K562 (cell line): ENCODE data around the gene SELENOF. TPM values are rescaled to one million over a fixed set of nuclear protein-coding genes. Genes with fewer than 3 reads are reported as not detected.

ENCODE experiments used
- ATAC-seq: fragments of 200-7000 bp; cut with Tn5 transposase; 3 replicates; pipeline ENCODE4 v1.9.1; 2020; ENCODE audit warnings: moderate library complexity
- BruUV-seq: library from RNA; stranded (reverse); fragments of 400-500 nt; replicated peaks from 2 replicates; lab custom pipeline; 2021; lab: Mats Ljungman, UMichigan
- CTCF ChIA-PET: fragments of 300-600 bp; formaldehyde crosslinking; extraction: SDS; loops from one replicate; lab custom pipeline; 2021; ENCODE audit warnings: low intra/inter-chr PET ratio; lab: Yijun Ruan, JAX
- POLR2A ChIA-PET: fragments of 300-600, 350-650 bp; sonication (Branson Sonifier 250); formaldehyde crosslinking; extraction: SDS; loops from one replicate; lab custom pipeline; 2021; ENCODE audit warnings: antibody characterized with exemption, inconsistent platforms; lab: Yijun Ruan, JAX
- DNase-seq, 4 experiments: peaks; one replicate each; pipeline versions ENCODE4 v3.0.0 to v3.0.0-alpha.2; 2011 to 2018; ENCODE audit warnings: low spot score in 3 of 4, mixed read lengths in 3 of 4; ENCODE audit errors: extremely low read depth in 1 of 4
- FAIRE-seq: peaks from 2 replicates; lab custom pipeline; 2011; peaks lifted over from hg19 to GRCh38; lab: Jason Lieb, UNC
- H2AFZ ChIP-seq: 2 replicates; pipeline ENCODE4 v1.6.0; 2011; ENCODE audit warnings: low read depth, low read length, control low read depth, inconsistent platforms
- H3K27ac ChIP-seq: fragments of 200-600 bp; 3 replicates; pipeline ENCODE4 v1.8.0; 2011; ENCODE audit warnings: low read depth, mild to moderate bottlenecking, control low read depth, inconsistent platforms, low read length, moderate library complexity, mixed read lengths; ENCODE audit errors: extremely low read depth
- H3K27me3 ChIP-seq, 2 experiments: fragments of 300-600 bp in 1 of 2; 2 replicates in 1 of 2; 3 replicates in 1 of 2; pipeline versions ENCODE4 v1.6.0 to v1.8.0; 2011; ENCODE audit warnings: inconsistent platforms in 2 of 2, low read length in 2 of 2, mild to moderate bottlenecking in 1 of 2, mixed read lengths in 1 of 2, moderate library complexity in 1 of 2; ENCODE audit not compliant: control insufficient read depth in 2 of 2, insufficient read depth in 2 of 2
- H3K36me3 ChIP-seq: fragments of 300-600 bp; 3 replicates; pipeline ENCODE4 v1.8.0; 2011; ENCODE audit warnings: mild to moderate bottlenecking, low read length, inconsistent platforms; ENCODE audit not compliant: control insufficient read depth, insufficient read depth
- H3K4me1 ChIP-seq, 2 experiments: fragments of 200-600 bp in 1 of 2; replicated peaks in 1 of 2; 2 replicates in 1 of 2; 3 replicates in 1 of 2; pipeline versions ENCODE4 v1.5.1 to v1.8.0; 2011; ENCODE audit warnings: inconsistent platforms in 2 of 2, low read length in 2 of 2, mild to moderate bottlenecking in 1 of 2, mixed read lengths in 1 of 2, moderate library complexity in 1 of 2; ENCODE audit not compliant: control insufficient read depth in 2 of 2, insufficient read depth in 2 of 2
- H3K4me2 ChIP-seq: 2 replicates; pipeline ENCODE4 v1.6.1; 2011; ENCODE audit warnings: low read length, control low read depth, inconsistent platforms, mixed read lengths; ENCODE audit not compliant: insufficient read depth
- H3K4me3 ChIP-seq: fragments of 200-600 bp; sonication (generic), shearing (Covaris generic); 2 replicates; pipeline ENCODE4 v1.5.1; 2016; ENCODE audit warnings: control low read depth, inconsistent platforms
- H3K79me2 ChIP-seq: fragments of 200-600 bp; 3 replicates; pipeline ENCODE4 v1.8.0; 2011; ENCODE audit warnings: low read length, inconsistent platforms; ENCODE audit not compliant: control insufficient read depth, insufficient read depth
- H3K9ac ChIP-seq, 2 experiments: 2 replicates each; pipeline versions ENCODE4 v1.6.0 to v1.6.1; 2011; ENCODE audit warnings: low read depth in 2 of 2, low read length in 2 of 2, control low read depth in 1 of 2, inconsistent platforms in 1 of 2, mild to moderate bottlenecking in 1 of 2, mixed read lengths in 1 of 2; ENCODE audit not compliant: insufficient read depth in 1 of 2
- H3K9me1 ChIP-seq: one replicate; pipeline ENCODE4 v1.6.0; 2011; ENCODE audit warnings: inconsistent platforms, mild to moderate bottlenecking, low read length, moderate library complexity; ENCODE audit not compliant: control insufficient read depth, insufficient read depth
- H3K9me3 ChIP-seq: replicated peaks from 2 replicates; pipeline ENCODE4 v1.5.1; 2011; ENCODE audit warnings: low read depth, low read length, inconsistent platforms; ENCODE audit not compliant: control insufficient read depth, insufficient read depth
- H4K20me1 ChIP-seq: replicated peaks from 2 replicates; pipeline ENCODE4 v1.6.1; 2011; ENCODE audit warnings: low read length, inconsistent platforms, mixed read lengths; ENCODE audit not compliant: control insufficient read depth, insufficient read depth
- CBX1 ChIP-seq: sonication (generic); IDR thresholded peaks from 2 replicates; pipeline ENCODE4 v1.6.1; 2016; ENCODE audit warnings: antibody characterized with exemption, low read depth, mild to moderate bottlenecking
- CGGBP1 ChIP-seq: fragments of 250-450 bp; sonication (Bioruptor Pico); IDR thresholded peaks from 2 replicates; pipeline ENCODE4 v1.9.0; 2021; ENCODE audit warnings: mild to moderate bottlenecking
- CREBBP ChIP-seq: IDR thresholded peaks from one replicate; pipeline ENCODE4 v1.6.1; 2012; ENCODE audit warnings: low read depth, mild to moderate bottlenecking, control low read depth, inconsistent platforms, low read length
- CTCFL ChIP-seq: IDR thresholded peaks from 2 replicates; pipeline ENCODE4 v1.6.1; 2011; ENCODE audit warnings: borderline replicate concordance, low read depth, mild to moderate bottlenecking, moderate library complexity, low read length; ENCODE audit not compliant: insufficient read depth, poor library complexity, severe bottlenecking
- EHMT2 ChIP-seq: fragments of 450-650 bp; IDR thresholded peaks from 2 replicates; pipeline ENCODE4 v1.6.1; 2018; ENCODE audit warnings: antibody characterized with exemption
- HIVEP1 ChIP-seq: fragments of 250-450 bp; sonication (Bioruptor Pico); IDR thresholded peaks from 2 replicates; pipeline ENCODE4 v1.4.0; 2020; ENCODE audit warnings: mild to moderate bottlenecking
- MTA1 ChIP-seq: fragments of 450-650 bp; IDR thresholded peaks from 2 replicates; pipeline ENCODE4 v1.6.1; 2017; ENCODE audit warnings: borderline replicate concordance
- RB1 ChIP-seq: fragments of 450-650 bp; IDR thresholded peaks from 2 replicates; pipeline ENCODE4 v1.6.1; 2017; ENCODE audit warnings: low read depth, mild to moderate bottlenecking
- RFX7 ChIP-seq: fragments of 250-450 bp; sonication (Bioruptor Pico); IDR thresholded peaks from 2 replicates; pipeline ENCODE4 v1.5.1; 2021; ENCODE audit warnings: mild to moderate bottlenecking
- TEAD4 ChIP-seq, 2 experiments: sonication (generic) in 1 of 2; formaldehyde crosslinking in 1 of 2; IDR thresholded peaks; 2 replicates each; pipeline versions ENCODE4 v1.6.1 to v1.8.0; 2012 to 2022; ENCODE audit warnings: borderline replicate concordance in 1 of 2, inconsistent platforms in 1 of 2, low read length in 1 of 2, mild to moderate bottlenecking in 1 of 2, missing genetic modification reagents in 1 of 2
- ZNF217 ChIP-seq: sonication (generic); formaldehyde crosslinking; IDR thresholded peaks from 2 replicates; pipeline ENCODE4 v1.8.0; 2022; ENCODE audit warnings: mild to moderate bottlenecking, missing genetic modification reagents
- WGBS: fragments of 100-300 bp; shearing (Covaris generic); methylation state at CpG from one replicate; pipeline ENCODE4 v1.1.6; 2016; ENCODE audit warnings: low coverage, mixed read lengths; ENCODE audit not compliant: insufficient coverage; ENCODE audit errors: missing lambda C conversion rate; 5-methylcytosine and 5-hydroxymethylcytosine counted together
- in situ Hi-C: fragments of 300-500 bp; cut with MboI; formaldehyde crosslinking; loops from 4 replicates; pipeline ENCODE4 v1.15.0; 2018; ENCODE audit warnings: inconsistent platforms, mixed read lengths
- intact Hi-C: fragments of 100-400 bp; cut with micrococcal nuclease; formaldehyde crosslinking; loops from 2 replicates; pipeline ENCODE4 v1.14.2; 2022
- polyA plus RNA-seq, 8 experiments: library from polyadenylated mRNA; depleted of rRNA in 4 of 8; stranded (reverse) in 5 of 8; unstranded in 3 of 8; fragments of >200 nt; fragmentation: Nextera tagmentation in 2 of 8; fragmentation: Illumina TruSeq in 1 of 8; extraction: Ambion mirVana in 2 of 8; extraction: Trizol in 1 of 8; gene quantifications; 2 replicates each; pipeline versions ENCODE4 v1.2.1 to v1.2.3, GENCODE V29; 2011 to 2014; ENCODE audit warnings: inconsistent platforms in 1 of 8, missing spikeins in 1 of 8
- total RNA-seq, 7 experiments: library from RNA; depleted of rRNA in 6 of 7; stranded (reverse); fragments of >200 nt in 6 of 7; fragmentation: Illumina TruSeq in 2 of 7; extraction: Trizol in 2 of 7; gene quantifications; 2 replicates each; pipeline versions ENCODE4 v1.2.1 to v1.2.3, GENCODE V29; 2011 to 2021; ENCODE audit warnings: low replicate concordance in 1 of 7
- TF ChIP-seq, protein P1 (sequence below): sonication (generic); formaldehyde crosslinking; IDR thresholded peaks from 2 replicates; pipeline ENCODE4 v1.8.0; 2022; ENCODE audit warnings: mild to moderate bottlenecking, missing genetic modification reagents
- TF ChIP-seq, protein P2 (sequence below): sonication (generic); formaldehyde crosslinking; IDR thresholded peaks from 2 replicates; pipeline ENCODE4 v1.4.0; 2020; ENCODE audit warnings: mild to moderate bottlenecking, missing genetic modification reagents

The SELENOF gene
- total and polyA plus RNA-seq, 9 of the 15 experiments (the other 6 are each of a cell fraction or from before 2014, with no cell fraction given), result 115 to 394 (median 215) TPM

DNA sequence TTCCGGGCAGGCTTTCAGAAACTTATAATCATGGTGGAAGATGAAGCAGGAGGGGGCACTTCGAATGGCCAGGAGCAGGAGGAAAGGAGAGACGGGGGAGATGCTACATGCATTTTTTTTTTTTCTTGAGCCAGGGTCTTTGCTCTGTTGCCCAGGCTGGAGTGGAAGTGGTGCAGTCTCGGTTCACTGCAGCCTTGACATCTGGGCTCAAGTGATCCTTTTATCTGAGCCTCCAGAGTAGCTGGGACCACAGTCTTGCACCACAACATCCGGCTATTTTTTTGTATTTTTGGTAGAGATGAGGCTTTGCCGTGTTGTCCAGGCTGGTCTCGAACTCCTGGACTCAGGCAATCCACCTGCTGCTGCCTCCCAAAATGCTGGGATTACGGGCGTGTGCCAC, 61.6 kb downstream of the SELENOF start (continued):
- TF ChIP-seq, protein P1, sequence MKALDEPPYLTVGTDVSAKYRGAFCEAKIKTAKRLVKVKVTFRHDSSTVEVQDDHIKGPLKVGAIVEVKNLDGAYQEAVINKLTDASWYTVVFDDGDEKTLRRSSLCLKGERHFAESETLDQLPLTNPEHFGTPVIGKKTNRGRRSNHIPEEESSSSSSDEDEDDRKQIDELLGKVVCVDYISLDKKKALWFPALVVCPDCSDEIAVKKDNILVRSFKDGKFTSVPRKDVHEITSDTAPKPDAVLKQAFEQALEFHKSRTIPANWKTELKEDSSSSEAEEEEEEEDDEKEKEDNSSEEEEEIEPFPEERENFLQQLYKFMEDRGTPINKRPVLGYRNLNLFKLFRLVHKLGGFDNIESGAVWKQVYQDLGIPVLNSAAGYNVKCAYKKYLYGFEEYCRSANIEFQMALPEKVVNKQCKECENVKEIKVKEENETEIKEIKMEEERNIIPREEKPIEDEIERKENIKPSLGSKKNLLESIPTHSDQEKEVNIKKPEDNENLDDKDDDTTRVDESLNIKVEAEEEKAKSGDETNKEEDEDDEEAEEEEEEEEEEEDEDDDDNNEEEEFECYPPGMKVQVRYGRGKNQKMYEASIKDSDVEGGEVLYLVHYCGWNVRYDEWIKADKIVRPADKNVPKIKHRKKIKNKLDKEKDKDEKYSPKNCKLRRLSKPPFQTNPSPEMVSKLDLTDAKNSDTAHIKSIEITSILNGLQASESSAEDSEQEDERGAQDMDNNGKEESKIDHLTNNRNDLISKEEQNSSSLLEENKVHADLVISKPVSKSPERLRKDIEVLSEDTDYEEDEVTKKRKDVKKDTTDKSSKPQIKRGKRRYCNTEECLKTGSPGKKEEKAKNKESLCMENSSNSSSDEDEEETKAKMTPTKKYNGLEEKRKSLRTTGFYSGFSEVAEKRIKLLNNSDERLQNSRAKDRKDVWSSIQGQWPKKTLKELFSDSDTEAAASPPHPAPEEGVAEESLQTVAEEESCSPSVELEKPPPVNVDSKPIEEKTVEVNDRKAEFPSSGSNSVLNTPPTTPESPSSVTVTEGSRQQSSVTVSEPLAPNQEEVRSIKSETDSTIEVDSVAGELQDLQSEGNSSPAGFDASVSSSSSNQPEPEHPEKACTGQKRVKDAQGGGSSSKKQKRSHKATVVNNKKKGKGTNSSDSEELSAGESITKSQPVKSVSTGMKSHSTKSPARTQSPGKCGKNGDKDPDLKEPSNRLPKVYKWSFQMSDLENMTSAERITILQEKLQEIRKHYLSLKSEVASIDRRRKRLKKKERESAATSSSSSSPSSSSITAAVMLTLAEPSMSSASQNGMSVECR (CRISPR knock-in tag), result no peak
- no peak for TF ChIP-seq MTA1
- TF ChIP-seq CREBBP, result no peak
- TF ChIP-seq CGGBP1, result no peak

- no peaks in the 10 kb centered on the region for H3K9me3 ChIP-seq
- FAIRE-seq, result no peak
- no peaks in the 10 kb centered on the region for H3K27me3 ChIP-seq
- BruUV-seq, result no TSS peak
- in situ Hi-C loops (no loop called here), intact Hi-C loops (no loop called here)
- H4K20me1 ChIP-seq, result no peaks in the 10 kb centered on the region
- no peak for ATAC-seq
- H3K4me1 ChIP-seq, result no peaks in the 10 kb centered on the region
- H2AFZ ChIP-seq, result no peak overlapping the region
- no peak for DNase-seq
- ChIA-PET CTCF (no interaction called here), POLR2A (no interaction called here)
- H3K4me3 ChIP-seq, result no peak overlapping the region
- H3K4me2 ChIP-seq, result no peak overlapping the region
- no peaks in the 10 kb centered on the region for H3K9me1 ChIP-seq
- H3K27ac ChIP-seq, result no peak overlapping the region
- H3K9ac ChIP-seq, result no peak overlapping the region
- H3K36me3 ChIP-seq, result no peaks in the 10 kb centered on the region
- H3K79me2 ChIP-seq, result no peaks in the 10 kb centered on the region
- 19% methylated on average over 3 of the region's 3 CpGs for WGBS
- TF ChIP-seq TEAD4 (IDR thresholded peaks at IDR 0.05; ENCODE audit: low read length) (no peak), TEAD4 (CRISPR knock-in tag; IDR thresholded peaks at IDR 0.05; ENCODE audit: borderline replicate concordance) (no peak), ZNF217 (no peak), RB1 (no peak), HIVEP1 (CRISPR knock-in tag) (no peak), CBX1 (no peak), RFX7 (CRISPR knock-in tag) (no peak), CTCFL (no peak), EHMT2 (no peak)
- TF ChIP-seq, protein P2, sequence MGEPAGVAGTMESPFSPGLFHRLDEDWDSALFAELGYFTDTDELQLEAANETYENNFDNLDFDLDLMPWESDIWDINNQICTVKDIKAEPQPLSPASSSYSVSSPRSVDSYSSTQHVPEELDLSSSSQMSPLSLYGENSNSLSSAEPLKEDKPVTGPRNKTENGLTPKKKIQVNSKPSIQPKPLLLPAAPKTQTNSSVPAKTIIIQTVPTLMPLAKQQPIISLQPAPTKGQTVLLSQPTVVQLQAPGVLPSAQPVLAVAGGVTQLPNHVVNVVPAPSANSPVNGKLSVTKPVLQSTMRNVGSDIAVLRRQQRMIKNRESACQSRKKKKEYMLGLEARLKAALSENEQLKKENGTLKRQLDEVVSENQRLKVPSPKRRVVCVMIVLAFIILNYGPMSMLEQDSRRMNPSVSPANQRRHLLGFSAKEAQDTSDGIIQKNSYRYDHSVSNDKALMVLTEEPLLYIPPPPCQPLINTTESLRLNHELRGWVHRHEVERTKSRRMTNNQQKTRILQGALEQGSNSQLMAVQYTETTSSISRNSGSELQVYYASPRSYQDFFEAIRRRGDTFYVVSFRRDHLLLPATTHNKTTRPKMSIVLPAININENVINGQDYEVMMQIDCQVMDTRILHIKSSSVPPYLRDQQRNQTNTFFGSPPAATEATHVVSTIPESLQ (CRISPR knock-in tag), result no peak
Measured at GRCh38 chr1:86849756-86850155, 64.2 kb downstream of the SELENOF start.
